H1 (cell line): ENCODE data around the gene CDH18. TPM values are rescaled to one million over a fixed set of nuclear protein-coding genes. Genes with fewer than 3 reads are reported as not detected.
A peak's percentile ranks its signal among the peaks of the same experiment; 100 is the strongest.

Experiments
- CTCF ChIA-PET: fragments of 300-600 bp; sonication (Branson Sonifier 250); formaldehyde crosslinking; loops from one replicate; lab custom pipeline; 2021; ENCODE audit not compliant: partially characterized antibody; lab: Charles Lee
- POLR2A ChIA-PET: fragments of 300-600 bp; sonication (Branson Sonifier 250); formaldehyde crosslinking; loops from one replicate; lab custom pipeline; 2021; ENCODE audit warnings: inconsistent platforms; ENCODE audit not compliant: partially characterized antibody; lab: Charles Lee
- DNase-seq, 2 experiments: peaks; one replicate each; pipeline versions ENCODE4 v3.0.0 to v3.0.0-alpha.2; 2010 to 2022; ENCODE audit warnings: low spot score in 2 of 2, low read depth in 1 of 2, mixed read lengths in 1 of 2
- FAIRE-seq: peaks from 2 replicates; lab custom pipeline; 2011; peaks lifted over from hg19 to GRCh38; lab: Jason Lieb, UNC
- H2AFZ ChIP-seq: 2 replicates; pipeline ENCODE4 v1.8.1; 2012; ENCODE audit warnings: low read length, inconsistent platforms
- H2AK5ac ChIP-seq: 2 replicates; pipeline ENCODE4 v1.6.1; 2013; ENCODE audit warnings: low read depth, low read length
- H2BK120ac ChIP-seq: replicated peaks from 2 replicates; pipeline ENCODE3; 2013; ENCODE audit warnings: low read depth, low read length, inconsistent platforms
- H2BK12ac ChIP-seq: 2 replicates; pipeline ENCODE4 v1.6.1; 2013; ENCODE audit warnings: low read depth, low read length
- H2BK15ac ChIP-seq: 2 replicates; pipeline ENCODE4 v1.6.1; 2013; ENCODE audit warnings: low read length
- H2BK20ac ChIP-seq: 2 replicates; pipeline ENCODE4 v1.6.1; 2013; ENCODE audit warnings: low read length
- H2BK5ac ChIP-seq: 2 replicates; pipeline ENCODE4 v1.6.1; 2013; ENCODE audit warnings: low read depth, low read length
- H3K14ac ChIP-seq: 2 replicates; pipeline ENCODE4 v1.6.1; 2013; ENCODE audit warnings: inconsistent platforms; ENCODE audit not compliant: insufficient read length
- H3K18ac ChIP-seq: 2 replicates; pipeline ENCODE4 v1.6.1; 2013; ENCODE audit warnings: low read length; ENCODE audit errors: extremely low read depth
- H3K23ac ChIP-seq: 2 replicates; pipeline ENCODE4 v1.6.1; 2013; ENCODE audit warnings: inconsistent platforms; ENCODE audit not compliant: insufficient read length
- H3K23me2 ChIP-seq: 2 replicates; pipeline ENCODE4 v1.6.1; 2013; ENCODE audit warnings: low read depth, low read length
- H3K27ac ChIP-seq: 2 replicates; pipeline ENCODE4 v1.6.1; 2011; ENCODE audit warnings: low read depth, low read length, inconsistent platforms
- H3K27me3 ChIP-seq, 4 experiments: replicated peaks in 1 of 4; 1 replicate in 1 of 4; 2 replicates in 3 of 4; pipeline versions ENCODE4 v1.6.1 to v1.8.1; 2011 to 2013; ENCODE audit warnings: low read length in 3 of 4, mild to moderate bottlenecking in 3 of 4, inconsistent platforms in 2 of 4, mixed read lengths in 2 of 4, moderate library complexity in 1 of 4; ENCODE audit not compliant: control insufficient read depth in 3 of 4, insufficient read depth in 3 of 4; ENCODE audit errors: extremely low read depth in 1 of 4
- H3K36me3 ChIP-seq, 4 experiments: 2 replicates each; pipeline versions ENCODE4 v1.6.1 to v1.8.1; 2011 to 2013; ENCODE audit warnings: mild to moderate bottlenecking in 4 of 4, low read length in 3 of 4, moderate library complexity in 2 of 4, control low read depth in 1 of 4, inconsistent platforms in 1 of 4; ENCODE audit not compliant: insufficient read depth in 4 of 4, control insufficient read depth in 2 of 4
- H3K4ac ChIP-seq: replicated peaks from 2 replicates; pipeline ENCODE3; 2013; ENCODE audit warnings: low read length, low read depth, mixed read lengths, inconsistent platforms; ENCODE audit not compliant: insufficient read length
- H3K4me1 ChIP-seq, 4 experiments: replicated peaks in 1 of 4; 1 replicate in 1 of 4; 2 replicates in 3 of 4; pipeline versions ENCODE4 v1.6.1 to v1.8.1; 2011 to 2013; ENCODE audit warnings: low read length in 3 of 4, inconsistent platforms in 2 of 4, mixed read lengths in 1 of 4; ENCODE audit not compliant: insufficient read depth in 4 of 4, control insufficient read depth in 3 of 4
- H3K4me2 ChIP-seq, 2 experiments: 2 replicates each; pipeline versions ENCODE4 v1.6.1 to v1.8.1; 2011 to 2013; ENCODE audit warnings: low read depth in 2 of 2, low read length in 2 of 2, control low read depth in 1 of 2, inconsistent platforms in 1 of 2, mild to moderate bottlenecking in 1 of 2; ENCODE audit not compliant: insufficient read depth in 1 of 2
- H3K4me3 ChIP-seq, 4 experiments: fragments of 200-600, 300-600 bp in 1 of 4; sonication (generic), shearing (Covaris generic), sonication (Bioruptor Twin) in 1 of 4; 2 replicates each; pipeline versions ENCODE4 v1.5.1 to v1.8.1; 2011 to 2016; ENCODE audit warnings: low read length in 4 of 4, low read depth in 3 of 4, control low read depth in 2 of 4, inconsistent platforms in 2 of 4, mild to moderate bottlenecking in 2 of 4, mixed read lengths in 1 of 4, moderate library complexity in 1 of 4; ENCODE audit not compliant: insufficient read depth in 2 of 4; ENCODE audit errors: extremely low read depth in 1 of 4
- H3K56ac ChIP-seq: replicated peaks from 2 replicates; pipeline ENCODE3; 2013; ENCODE audit warnings: low read depth, mild to moderate bottlenecking, mixed read lengths, low read length, inconsistent platforms; ENCODE audit not compliant: insufficient read length
- H3K79me1 ChIP-seq: 2 replicates; pipeline ENCODE4 v1.6.1; 2013; ENCODE audit warnings: low read depth, low read length, control low read depth
- H3K79me2 ChIP-seq, 2 experiments: 2 replicates each; pipeline versions ENCODE4 v1.6.1 to v1.8.1; 2012 to 2013; ENCODE audit warnings: low read length in 2 of 2, mild to moderate bottlenecking in 2 of 2, inconsistent platforms in 1 of 2; ENCODE audit not compliant: insufficient read depth in 2 of 2, control insufficient read depth in 1 of 2
- H3K9ac ChIP-seq, 4 experiments: replicated peaks in 1 of 4; 1 replicate in 1 of 4; 2 replicates in 3 of 4; pipeline versions ENCODE4 v1.6.1 to v1.8.1; 2011 to 2013; ENCODE audit warnings: low read depth in 3 of 4, low read length in 3 of 4, control low read depth in 2 of 4, mild to moderate bottlenecking in 2 of 4, moderate library complexity in 2 of 4, inconsistent platforms in 1 of 4; ENCODE audit errors: extremely low read depth in 1 of 4
- H3K9me3 ChIP-seq, 2 experiments: 2 replicates each; pipeline versions ENCODE4 v1.6.1 to v1.8.1; 2012 to 2013; ENCODE audit warnings: mild to moderate bottlenecking in 2 of 2, moderate library complexity in 2 of 2, control low read depth in 1 of 2, inconsistent platforms in 1 of 2, low read depth in 1 of 2, low read length in 1 of 2, mixed read lengths in 1 of 2; ENCODE audit not compliant: insufficient read depth in 2 of 2
- H4K20me1 ChIP-seq, 2 experiments: replicated peaks in 1 of 2; 2 replicates each; pipeline versions ENCODE3 to v1.8.1; 2011 to 2013; ENCODE audit warnings: inconsistent platforms in 2 of 2, low read length in 2 of 2, mild to moderate bottlenecking in 1 of 2; ENCODE audit not compliant: insufficient read depth in 2 of 2, control insufficient read depth in 1 of 2
- H4K5ac ChIP-seq: 2 replicates; pipeline ENCODE4 v1.6.1; 2013; ENCODE audit warnings: low read length, low read depth, mixed read lengths, inconsistent platforms; ENCODE audit not compliant: insufficient read length
- H4K8ac ChIP-seq: 2 replicates; pipeline ENCODE4 v1.8.0; 2013; ENCODE audit warnings: mild to moderate bottlenecking, moderate library complexity, low read length, inconsistent platforms; ENCODE audit not compliant: insufficient read depth; ENCODE audit errors: extremely low read depth
- H4K91ac ChIP-seq: replicated peaks from 2 replicates; pipeline ENCODE3; 2013; ENCODE audit warnings: low read length, mixed read lengths, inconsistent platforms; ENCODE audit not compliant: insufficient read length
- BRCA1 ChIP-seq: IDR thresholded peaks from 2 replicates; pipeline ENCODE4 v1.6.1; 2012; ENCODE audit warnings: low read depth, low read length, improper control_type of control experiment
- JUND ChIP-seq: IDR thresholded peaks from 2 replicates; pipeline ENCODE4 v1.6.1; 2011; ENCODE audit warnings: mild to moderate bottlenecking, improper control_type of control experiment, low read length
- KDM4A ChIP-seq: IDR thresholded peaks from one replicate; pipeline ENCODE4 v1.7.1; 2012; ENCODE audit warnings: low read depth, mild to moderate bottlenecking, moderate library complexity, low read length, inconsistent platforms; ENCODE audit not compliant: severe bottlenecking
- KDM5A ChIP-seq: fragments of 200-600 bp; IDR thresholded peaks from 2 replicates; pipeline ENCODE4 v1.7.1; 2012; ENCODE audit warnings: mild to moderate bottlenecking, low read length, inconsistent platforms, mixed read lengths
- MAFK ChIP-seq: IDR thresholded peaks from 2 replicates; pipeline ENCODE4 v1.6.1; 2012; ENCODE audit warnings: low read depth, mild to moderate bottlenecking, improper control_type of control experiment, low read length
- NANOG ChIP-seq: IDR thresholded peaks from 2 replicates; pipeline ENCODE4 v1.6.1; 2011; ENCODE audit warnings: low read length, low read depth, mild to moderate bottlenecking, inconsistent platforms; ENCODE audit not compliant: insufficient read depth, poor library complexity, severe bottlenecking
- POLR2AphosphoS5 ChIP-seq: IDR thresholded peaks from 2 replicates; pipeline ENCODE4 v1.6.1; 2011; ENCODE audit warnings: low read depth, low read length
- SAP30 ChIP-seq: fragments of 300-600 bp; sonication (generic); IDR thresholded peaks from 2 replicates; pipeline ENCODE4 v1.7.1; 2012; ENCODE audit warnings: low read length, moderate library complexity, mild to moderate bottlenecking, inconsistent platforms; ENCODE audit not compliant: insufficient read depth, insufficient replicate concordance
- SIX5 ChIP-seq: IDR thresholded peaks from 2 replicates; pipeline ENCODE4 v1.6.1; 2011; ENCODE audit warnings: mild to moderate bottlenecking, low read depth, low read length
- SP2 ChIP-seq: IDR thresholded peaks from 2 replicates; pipeline ENCODE4 v1.6.1; 2012; ENCODE audit warnings: mild to moderate bottlenecking, low read length, inconsistent platforms
- TAF7 ChIP-seq: optimal IDR thresholded peaks from 2 replicates; pipeline ENCODE3; 2011; ENCODE audit warnings: low read depth, mild to moderate bottlenecking, inconsistent platforms, low read length, moderate library complexity, borderline replicate concordance
- WGBS, 2 experiments: shearing (Covaris generic) in 1 of 2; methylation state at CpG; one replicate each; pipeline versions ENCODE4 v1.1.6 to v1.1.7; 2013 to 2015; ENCODE audit warnings: low lambda C conversion rate in 2 of 2, mixed read lengths in 2 of 2, inconsistent platforms in 1 of 2, low coverage in 1 of 2, missing lambda C conversion rate in 1 of 2; ENCODE audit not compliant: insufficient replicate concordance in 2 of 2, insufficient coverage in 1 of 2, insufficient read length in 1 of 2; ENCODE audit errors: extremely low coverage in 1 of 2, missing lambda C conversion rate in 1 of 2; 5-methylcytosine and 5-hydroxymethylcytosine counted together
- polyA plus RNA-seq, 7 experiments: library from polyadenylated mRNA; depleted of rRNA in 3 of 7; stranded (reverse) in 5 of 7; unstranded in 2 of 7; fragments of >200 nt in 5 of 7; fragments of 200-250 nt in 2 of 7; gene quantifications; 1 replicate in 5 of 7; 2 replicates in 1 of 7; 4 replicates in 1 of 7; pipeline versions ENCODE4 v1.2.1 to v1.2.3, GENCODE V29; 2011 to 2013; ENCODE audit warnings: missing spikeins in 2 of 7, mixed read lengths in 2 of 7
- total RNA-seq: library from RNA; stranded (reverse); fragmentation: NEBNext Ultra II Directional; extraction: Animal tissue kit (Norgen Biotek cat#: 25700); gene quantifications from 2 replicates; pipeline ENCODE4 v1.2.1, GENCODE V29; 2021
- TF ChIP-seq, protein P1 (sequence below): IDR thresholded peaks from 2 replicates; pipeline ENCODE4 v1.6.1; 2011; ENCODE audit warnings: low read depth, mild to moderate bottlenecking, low read length; ENCODE audit not compliant: insufficient read depth

CDH18 gene
- total and polyA plus RNA-seq, 2 of the 8 experiments (the other 6 are each of a cell fraction or from before 2014, with no cell fraction given), result 0.30 to 0.32 TPM

DNA sequence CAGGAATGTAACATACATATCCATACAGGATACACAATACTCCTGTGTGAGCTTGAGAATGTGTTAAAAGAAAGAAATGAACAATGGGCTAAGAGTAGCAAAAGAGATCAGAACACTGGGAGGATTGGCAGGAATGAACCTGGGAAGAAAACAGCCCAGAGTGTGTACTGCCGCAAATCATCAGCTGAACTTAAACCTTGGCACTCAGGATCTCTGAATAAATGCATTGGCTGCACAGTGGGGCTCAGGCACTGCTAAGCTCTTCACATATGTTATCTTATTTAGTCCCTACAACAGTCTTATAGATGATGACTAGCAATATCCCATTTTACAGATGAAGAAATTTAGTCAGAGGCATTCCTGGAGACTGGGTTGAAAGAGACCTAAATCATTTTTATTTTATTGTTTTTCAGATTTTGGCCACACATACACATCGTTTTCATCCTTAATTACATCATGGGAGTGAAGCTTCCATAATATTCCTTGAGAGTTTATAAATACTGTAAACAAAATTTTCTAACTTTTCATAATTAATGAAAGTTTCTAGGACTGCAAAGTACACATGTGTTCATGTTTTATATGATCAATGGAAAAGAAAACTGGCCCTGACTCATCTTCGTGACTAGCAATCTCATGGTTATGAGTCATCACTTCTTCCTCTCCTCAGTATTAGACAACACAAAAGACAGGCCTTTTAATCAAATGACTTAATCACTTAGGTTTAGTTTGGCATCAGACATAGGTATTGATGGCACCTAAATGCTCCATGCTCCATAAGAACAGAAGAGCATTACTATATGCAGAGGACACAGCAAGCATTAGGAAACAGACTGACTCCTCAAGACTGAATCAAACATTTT is 59.2 kb downstream of the CDH18 start:
- 87% methylated on average over 3 of the region's 3 CpGs; no CpG with 5 or more reads in 1 of the 2 experiments for WGBS, 2 experiments
- no peaks in the 10 kb centered on the region for H3K27me3 ChIP-seq
- no peak overlapping the region for H2BK15ac ChIP-seq
- H2BK12ac ChIP-seq, result no peak overlapping the region
- no peak overlapping the region for H4K8ac ChIP-seq
- no peak overlapping the region for H2AK5ac ChIP-seq
- no peak overlapping the region for H3K23ac ChIP-seq
- H3K4me3 ChIP-seq, result peak overlapping the region in 1 of 4 experiments; percentile 29; a peak in 1 of 8 replicates
- no peak overlapping the region for H3K56ac ChIP-seq
- no peak overlapping the region for H4K5ac ChIP-seq
- H3K23me2 ChIP-seq, result no peaks in the 10 kb centered on the region
- POLR2A ChIA-PET, result no interaction called here
- H3K79me1 ChIP-seq, result no peaks in the 10 kb centered on the region
- H4K91ac ChIP-seq, result no peak overlapping the region
- no peak overlapping the region for H3K14ac ChIP-seq
- H2AFZ ChIP-seq, result no peak overlapping the region
- no peak overlapping the region for H2BK120ac ChIP-seq
- no peak for FAIRE-seq
- H2BK5ac ChIP-seq, result no peak overlapping the region
- no peaks in the 10 kb centered on the region for H3K36me3 ChIP-seq
- H2BK20ac ChIP-seq, result no peak overlapping the region
- H3K4me2 ChIP-seq, result peak overlapping the region in 1 of 2 experiments; percentile 48; a peak in 1 of 4 replicates
- H3K27ac ChIP-seq, result no peak overlapping the region
- H3K79me2 ChIP-seq, result no peaks in the 10 kb centered on the region
- no peaks in the 10 kb centered on the region for H4K20me1 ChIP-seq
- H3K18ac ChIP-seq, result no peak overlapping the region
- H3K4me1 ChIP-seq, result peaks cover 0 to 15% (median 6%) of the 10 kb centered on the region in 4 experiments; a peak in 2 of 7 replicates
- DNase-seq, result no peak
- H3K9ac ChIP-seq, result no peak overlapping the region
- CTCF ChIA-PET, result no interaction called here
- no peak overlapping the region for H3K4ac ChIP-seq
- H3K9me3 ChIP-seq, result no peaks in the 10 kb centered on the region
- TF ChIP-seq TAF7, result no peak
- no peak for TF ChIP-seq NANOG
- TF ChIP-seq POLR2AphosphoS5, result no peak
- no peak for TF ChIP-seq SAP30
- no peak for TF ChIP-seq SIX5
- no peak for TF ChIP-seq KDM5A
- no peak for TF ChIP-seq KDM4A
- no peak for TF ChIP-seq BRCA1
- TF ChIP-seq SP2, result no peak
- TF ChIP-seq JUND, result no peak
- TF ChIP-seq, protein P1, sequence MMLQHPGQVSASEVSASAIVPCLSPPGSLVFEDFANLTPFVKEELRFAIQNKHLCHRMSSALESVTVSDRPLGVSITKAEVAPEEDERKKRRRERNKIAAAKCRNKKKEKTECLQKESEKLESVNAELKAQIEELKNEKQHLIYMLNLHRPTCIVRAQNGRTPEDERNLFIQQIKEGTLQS, result no peak
- TF ChIP-seq MAFK, result no peak
